Measurements from ENCODE around the gene RIC8A.

GRCh38 chr11:221539-221938 is 14.0 kb downstream of the RIC8A start:
- TF ChIP-seq CTCF (IDR thresholded peaks at IDR 0.05), result no peak
- no peak for TF ChIP-seq POLR2AphosphoS5 (IDR thresholded peaks at IDR 0.05)
- TF ChIP-seq EP300 (IDR thresholded peaks at IDR 0.05), result no peak

Measured in sigmoid colon (tissue), 4 donors.